Hepatocyte (in vitro differentiated cells): ENCODE results near the gene HEATR3. TPM values are rescaled to one million over a fixed set of nuclear protein-coding genes. Genes with fewer than 3 reads are reported as not detected.

ENCODE experiments used
- DNase-seq: peaks from one replicate; pipeline ENCODE4 v3.0.0-alpha.2; 2016; ENCODE audit warnings: low spot score
- H2AFZ ChIP-seq: fragments of 200-600 bp; sonication (generic); 2 replicates; pipeline ENCODE4 v1.6.0; 2016; ENCODE audit warnings: antibody characterized with exemption, mild to moderate bottlenecking
- H3K27ac ChIP-seq: fragments of 200-600 bp; sonication (generic); 2 replicates; pipeline ENCODE4 v1.5.1; 2016; ENCODE audit warnings: mild to moderate bottlenecking
- H3K27me3 ChIP-seq: fragments of 200-600 bp; sonication (generic); 2 replicates; pipeline ENCODE4 v1.6.1; 2016
- H3K36me3 ChIP-seq: fragments of 200-600 bp; sonication (generic); replicated peaks from 2 replicates; pipeline ENCODE4 v1.5.1; 2016; ENCODE audit warnings: low read depth; ENCODE audit not compliant: insufficient read depth
- H3K4me1 ChIP-seq: fragments of 200-600 bp; sonication (generic); 2 replicates; pipeline ENCODE4 v1.5.1; 2016; ENCODE audit warnings: mild to moderate bottlenecking, moderate library complexity; ENCODE audit not compliant: insufficient read depth
- H3K4me2 ChIP-seq: fragments of 200-600 bp; sonication (generic); 2 replicates; pipeline ENCODE4 v1.6.0; 2016
- H3K4me3 ChIP-seq: fragments of 200-600 bp; sonication (generic); 2 replicates; pipeline ENCODE4 v1.5.1; 2016; ENCODE audit warnings: mild to moderate bottlenecking
- H3K79me2 ChIP-seq: fragments of 200-600 bp; sonication (generic); 2 replicates; pipeline ENCODE4 v1.6.0; 2017; ENCODE audit warnings: mild to moderate bottlenecking
- H3K9me2 ChIP-seq: fragments of 200-600 bp; sonication (generic); replicated peaks from 2 replicates; pipeline ENCODE4 v1.6.0; 2017; ENCODE audit warnings: mild to moderate bottlenecking; ENCODE audit not compliant: insufficient read depth
- H3K9me3 ChIP-seq: fragments of 200-600 bp; sonication (generic); 2 replicates; pipeline ENCODE4 v1.5.1; 2016; ENCODE audit warnings: low read depth, mild to moderate bottlenecking
- H4K20me1 ChIP-seq: fragments of 200-600 bp; sonication (generic); 2 replicates; pipeline ENCODE4 v1.6.0; 2016; ENCODE audit warnings: mild to moderate bottlenecking; ENCODE audit not compliant: insufficient read depth, poor library complexity, severe bottlenecking
- EZH2 ChIP-seq: fragments of 200-600 bp; sonication (generic); IDR thresholded peaks from 2 replicates; pipeline ENCODE4 v1.6.1; 2016; ENCODE audit warnings: antibody characterized with exemption, mild to moderate bottlenecking, borderline replicate concordance
- EZH2phosphoT487 ChIP-seq: fragments of 200-600 bp; sonication (generic); IDR thresholded peaks from one replicate; pipeline ENCODE4 v1.6.1; 2018; ENCODE audit warnings: antibody characterized with exemption, mild to moderate bottlenecking, low read depth, moderate library complexity; ENCODE audit not compliant: unreplicated experiment, severe bottlenecking
- WGBS: methylation state at CpG from one replicate; pipeline ENCODE4 v1.1.6; 2016; ENCODE audit warnings: low lambda C conversion rate; ENCODE audit errors: missing lambda C conversion rate; 5-methylcytosine and 5-hydroxymethylcytosine counted together
- polyA plus RNA-seq: library from polyadenylated mRNA; unstranded; fragments of >200 nt; fragmentation: Nextera tagmentation; extraction: Ambion mirVana; gene quantifications from 2 replicates; pipeline ENCODE4 v1.2.1, GENCODE V29; 2016
- total RNA-seq: library from RNA; depleted of rRNA; stranded (reverse); fragments of >200 nt; gene quantifications from 2 replicates; pipeline ENCODE4 v1.2.3, GENCODE V29; 2014
- TF ChIP-seq, protein P1 (sequence below): fragments of 200-600 bp; sonication (generic); IDR thresholded peaks from 2 replicates; pipeline ENCODE4 v1.5.1; 2016; ENCODE audit warnings: antibody characterized with exemption, mild to moderate bottlenecking; ENCODE audit not compliant: poor library complexity

The HEATR3 gene
- total and polyA plus RNA-seq, 2 experiments from 2014 or later = 3.8 to 16.8 TPM

DNA sequence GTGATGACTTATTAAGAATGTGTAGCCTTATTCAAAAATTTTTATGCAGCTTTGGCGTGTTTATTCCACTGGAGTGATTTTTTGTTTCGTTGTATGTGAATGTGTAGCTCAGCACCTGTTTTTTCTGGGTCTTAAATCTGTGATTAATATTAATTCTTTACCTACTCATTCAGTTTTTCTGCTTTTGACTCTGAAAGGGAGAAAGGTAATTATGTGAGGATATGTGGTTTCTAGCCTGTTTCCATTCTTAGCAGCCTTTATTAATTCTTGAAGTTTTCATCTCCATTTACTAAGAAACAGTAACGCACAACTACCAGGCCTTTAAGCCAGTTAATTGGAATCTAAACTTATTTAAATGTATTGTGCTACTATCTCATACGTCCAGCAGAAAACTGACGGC, 7.0 kb downstream of the HEATR3 start:
- Histone ChIP-seq H3K4me1 (peaks cover 5% of the 10 kb centered on the region), H3K4me3 (no peak overlapping the region), H3K27ac (no peak overlapping the region), H2AFZ (no peak overlapping the region), H4K20me1 (peaks cover 1% of the 10 kb centered on the region), H3K9me2 (no peaks in the 10 kb centered on the region), H3K27me3 (no peaks in the 10 kb centered on the region), H3K9me3 (no peaks in the 10 kb centered on the region), H3K4me2 (no peak overlapping the region), H3K36me3 (no peaks in the 10 kb centered on the region), H3K79me2 (peaks cover 20% of the 10 kb centered on the region)
- WGBS = 93% methylated on average over 5 of the region's 5 CpGs
- DNase-seq = no peak
- TF ChIP-seq, protein P1, sequence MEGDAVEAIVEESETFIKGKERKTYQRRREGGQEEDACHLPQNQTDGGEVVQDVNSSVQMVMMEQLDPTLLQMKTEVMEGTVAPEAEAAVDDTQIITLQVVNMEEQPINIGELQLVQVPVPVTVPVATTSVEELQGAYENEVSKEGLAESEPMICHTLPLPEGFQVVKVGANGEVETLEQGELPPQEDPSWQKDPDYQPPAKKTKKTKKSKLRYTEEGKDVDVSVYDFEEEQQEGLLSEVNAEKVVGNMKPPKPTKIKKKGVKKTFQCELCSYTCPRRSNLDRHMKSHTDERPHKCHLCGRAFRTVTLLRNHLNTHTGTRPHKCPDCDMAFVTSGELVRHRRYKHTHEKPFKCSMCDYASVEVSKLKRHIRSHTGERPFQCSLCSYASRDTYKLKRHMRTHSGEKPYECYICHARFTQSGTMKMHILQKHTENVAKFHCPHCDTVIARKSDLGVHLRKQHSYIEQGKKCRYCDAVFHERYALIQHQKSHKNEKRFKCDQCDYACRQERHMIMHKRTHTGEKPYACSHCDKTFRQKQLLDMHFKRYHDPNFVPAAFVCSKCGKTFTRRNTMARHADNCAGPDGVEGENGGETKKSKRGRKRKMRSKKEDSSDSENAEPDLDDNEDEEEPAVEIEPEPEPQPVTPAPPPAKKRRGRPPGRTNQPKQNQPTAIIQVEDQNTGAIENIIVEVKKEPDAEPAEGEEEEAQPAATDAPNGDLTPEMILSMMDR = no peak
- TF ChIP-seq EZH2 = no peak
- TF ChIP-seq EZH2phosphoT487 = no peak

GRCh38 chr16:50079397-50080140, 13.8 kb downstream of the HEATR3 start:
- Histone ChIP-seq H3K4me3 (no peak overlapping the region), H3K9me2 (no peaks in the 10 kb centered on the region), H3K27me3 (no peaks in the 10 kb centered on the region), H3K27ac (no peak overlapping the region), H3K4me2 (no peak overlapping the region), H3K36me3 (no peaks in the 10 kb centered on the region), H3K79me2 (no peaks in the 10 kb centered on the region), H2AFZ (no peak overlapping the region), H3K4me1 (no peaks in the 10 kb centered on the region), H4K20me1 (no peaks in the 10 kb centered on the region), H3K9me3 (no peaks in the 10 kb centered on the region)
- DNase-seq = no peak
- 81% methylated on average over 9 of the region's 9 CpGs for WGBS
- TF ChIP-seq EZH2 = no peak
- no peak for TF ChIP-seq EZH2phosphoT487
- TF ChIP-seq, protein P1 = no peak

GRCh38 chr16:50081428-50082018, 15.8 kb downstream of the HEATR3 start:
- Histone ChIP-seq H3K36me3 (no peaks in the 10 kb centered on the region), H3K79me2 (no peaks in the 10 kb centered on the region), H3K4me3 (no peak overlapping the region), H3K9me3 (no peaks in the 10 kb centered on the region), H3K9me2 (no peaks in the 10 kb centered on the region), H4K20me1 (no peaks in the 10 kb centered on the region), H3K4me2 (no peak overlapping the region), H3K27me3 (no peaks in the 10 kb centered on the region), H2AFZ (no peak overlapping the region), H3K4me1 (no peaks in the 10 kb centered on the region), H3K27ac (no peak overlapping the region)
- no peak for TF ChIP-seq EZH2phosphoT487
- DNase-seq = no peak
- 95% methylated on average over 7 of the region's 7 CpGs for WGBS

- Histone ChIP-seq H3K4me1 (no peaks in the 10 kb centered on the region), H3K9me3 (no peaks in the 10 kb centered on the region), H3K36me3 (no peaks in the 10 kb centered on the region), H3K4me3 (no peak overlapping the region), H3K9me2 (no peaks in the 10 kb centered on the region), H3K4me2 (no peak overlapping the region), H4K20me1 (no peaks in the 10 kb centered on the region), H3K27ac (no peak overlapping the region), H3K27me3 (no peaks in the 10 kb centered on the region), H3K79me2 (no peaks in the 10 kb centered on the region), H2AFZ (no peak overlapping the region)
- TF ChIP-seq EZH2phosphoT487 = no peak
- no peak for TF ChIP-seq EZH2
- TF ChIP-seq, protein P1 = no peak
- 85% methylated on average over 8 of the region's 8 CpGs for WGBS
- no peak for DNase-seq
These were observed 18.2 kb downstream of the HEATR3 start for GRCh38 chr16:50083996-50084395.
